ENCODE measurements around the gene KCNQ4.

DNA sequence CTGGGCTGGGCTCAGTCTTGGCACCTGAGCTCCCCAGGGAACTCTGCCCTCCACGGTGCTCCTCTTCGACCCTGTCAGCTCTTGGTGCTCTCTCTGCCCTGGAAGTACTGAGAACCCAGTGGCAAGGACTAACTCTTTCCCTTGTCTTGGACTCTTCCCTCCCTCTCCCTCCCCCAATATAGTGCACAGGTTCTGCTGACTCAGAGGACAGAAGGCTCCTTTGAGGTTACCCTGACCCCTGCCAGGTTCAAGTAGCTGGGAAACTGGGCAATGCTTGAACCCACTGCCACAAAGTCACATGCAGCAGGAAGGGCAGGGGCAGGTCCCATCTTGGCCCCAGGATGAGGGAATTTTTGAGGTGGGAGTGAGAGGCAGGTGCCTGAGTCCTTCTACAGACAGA lies 20.3 kb downstream of the KCNQ4 start:
- no peak for TF ChIP-seq POLR2A (IDR thresholded peaks at IDR 0.05; ENCODE audit: low read length)
- TF ChIP-seq GATA1 (IDR thresholded peaks at IDR 0.05; ENCODE audit: low read depth, low read length), result no peak
